Mammary epithelial cell (primary cell): ENCODE measurements around the gene COMMD9.
"Not testable (repeated sequence)": the region's sequence is repeated elsewhere in the genome, so short reads cannot be mapped to it uniquely, and the experiment has no call there.

Experiments used
- CTCF ChIP-seq, 2 donors: IDR thresholded peaks in 1 of 2; conservative IDR thresholded peaks in 1 of 2; 2 replicates each; pipeline ENCODE4 v1.5.1; 2011 to 2012; ENCODE audit warnings: inconsistent platforms in 2 of 2, low read length in 2 of 2, mild to moderate bottlenecking in 2 of 2, control low read depth in 1 of 2, low read depth in 1 of 2; ENCODE audit not compliant: insufficient read depth in 1 of 2; ENCODE audit errors: extremely low read depth in 1 of 2
- EZH2 ChIP-seq: IDR thresholded peaks from 2 replicates; pipeline ENCODE4 v1.6.1; 2012; ENCODE audit warnings: low read length, inconsistent platforms, borderline replicate concordance

- TF ChIP-seq CTCF (conservative IDR thresholded peaks at IDR 0.05 in 1 of 2, IDR thresholded peaks at IDR 0.05 in 1 of 2; ENCODE audit: extremely low read depth in 1 of 2, insufficient read depth in 1 of 2, low read depth in 1 of 2, low read length in 2 of 2); EZH2: not testable (repeated sequence)
Measured at GRCh38 chr11:36325403-36325802, 36.2 kb upstream of the COMMD9 start.
